ENCODE data around the gene LRRC74A. TPM values are rescaled to one million over a fixed set of nuclear protein-coding genes. Genes with fewer than 3 reads are reported as not detected.
A peak's percentile ranks its signal among the peaks of the same experiment; 100 is the strongest.

Gene LRRC74A
- total RNA-seq, 2 donors from 2014 or later, result not detected

DNA sequence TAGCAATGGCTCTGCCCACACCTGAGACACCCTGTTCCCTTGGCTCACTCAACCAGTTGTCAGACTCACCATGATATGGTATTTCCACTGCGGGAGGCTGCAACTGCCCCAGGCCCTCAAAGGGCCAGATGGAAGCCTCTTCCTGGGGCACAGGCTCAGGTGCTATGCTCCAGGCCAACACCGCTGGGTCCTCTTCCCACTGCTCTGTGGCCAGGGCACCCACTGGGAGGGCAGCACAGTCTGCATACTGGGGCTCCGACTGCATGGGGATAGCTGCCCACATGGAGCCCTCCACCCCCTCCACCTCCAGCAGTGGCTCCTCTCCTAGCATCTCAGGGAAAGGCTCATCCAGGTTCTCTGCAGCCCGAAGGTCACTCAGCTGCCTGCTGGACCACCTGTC is 17.2 kb upstream of the LRRC74A start:
- H3K4me3 ChIP-seq, result no peak overlapping the region
- DNase-seq (ENCODE audit: low spot score) (no peak), ATAC-seq (ENCODE audit: insufficient number of reproducible peaks, low FRiP score, low read depth) (no peak)
- peaks cover 12 to 19% of the 10 kb centered on the region in 2 donors for H3K4me1 ChIP-seq (ENCODE audit: control insufficient read depth in 1 of 2, low read depth in 2 of 2)
- peaks cover 23% of the 10 kb centered on the region for H3K36me3 ChIP-seq
- H3K9me3 ChIP-seq, result no peaks in the 10 kb centered on the region
- TF ChIP-seq, protein P1, sequence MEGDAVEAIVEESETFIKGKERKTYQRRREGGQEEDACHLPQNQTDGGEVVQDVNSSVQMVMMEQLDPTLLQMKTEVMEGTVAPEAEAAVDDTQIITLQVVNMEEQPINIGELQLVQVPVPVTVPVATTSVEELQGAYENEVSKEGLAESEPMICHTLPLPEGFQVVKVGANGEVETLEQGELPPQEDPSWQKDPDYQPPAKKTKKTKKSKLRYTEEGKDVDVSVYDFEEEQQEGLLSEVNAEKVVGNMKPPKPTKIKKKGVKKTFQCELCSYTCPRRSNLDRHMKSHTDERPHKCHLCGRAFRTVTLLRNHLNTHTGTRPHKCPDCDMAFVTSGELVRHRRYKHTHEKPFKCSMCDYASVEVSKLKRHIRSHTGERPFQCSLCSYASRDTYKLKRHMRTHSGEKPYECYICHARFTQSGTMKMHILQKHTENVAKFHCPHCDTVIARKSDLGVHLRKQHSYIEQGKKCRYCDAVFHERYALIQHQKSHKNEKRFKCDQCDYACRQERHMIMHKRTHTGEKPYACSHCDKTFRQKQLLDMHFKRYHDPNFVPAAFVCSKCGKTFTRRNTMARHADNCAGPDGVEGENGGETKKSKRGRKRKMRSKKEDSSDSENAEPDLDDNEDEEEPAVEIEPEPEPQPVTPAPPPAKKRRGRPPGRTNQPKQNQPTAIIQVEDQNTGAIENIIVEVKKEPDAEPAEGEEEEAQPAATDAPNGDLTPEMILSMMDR (IDR thresholded peaks at IDR 0.05), result no peak
- H3K27ac ChIP-seq, result no peak overlapping the region
- no peaks in the 10 kb centered on the region for H3K27me3 ChIP-seq (replicated peaks; ENCODE audit: insufficient read depth)

DNA sequence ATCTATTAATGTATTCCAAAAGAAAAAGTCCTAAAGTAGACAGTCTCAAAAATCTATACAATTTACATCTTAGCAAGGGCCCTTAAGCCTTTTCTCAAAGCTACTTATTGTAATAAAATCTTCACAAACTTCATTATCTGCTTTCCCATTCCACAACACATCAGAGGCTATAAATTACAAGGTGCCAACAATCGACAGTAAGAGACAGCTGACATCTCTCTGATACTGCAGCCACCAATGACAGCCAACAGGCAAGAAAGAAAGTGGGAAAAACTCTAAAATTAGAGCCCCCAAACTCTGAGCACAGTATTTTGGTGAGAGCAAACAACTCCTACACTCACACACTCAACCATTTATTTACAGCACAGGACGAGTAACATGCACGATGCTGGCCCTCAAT is 15.7 kb upstream of the LRRC74A start:
- ATAC-seq (ENCODE audit: insufficient number of reproducible peaks, low FRiP score, low read depth), result no peak
- H3K4me1 ChIP-seq (ENCODE audit: control insufficient read depth in 1 of 2, low read depth in 2 of 2), result peaks cover 12 to 19% of the 10 kb centered on the region in 2 donors
- H3K36me3 ChIP-seq, result peaks cover 15% of the 10 kb centered on the region
- no peak overlapping the region for H3K27ac ChIP-seq
- DNase-seq (ENCODE audit: low spot score), result no peak
- H3K9me3 ChIP-seq, result no peaks in the 10 kb centered on the region
- TF ChIP-seq, protein P1 (IDR thresholded peaks at IDR 0.05), result no peak
- H3K4me3 ChIP-seq, result peak overlapping the region; percentile 94
- H3K27me3 ChIP-seq (replicated peaks; ENCODE audit: insufficient read depth), result no peaks in the 10 kb centered on the region

GRCh38 chr14:76810953-76811400 is 15.2 kb upstream of the LRRC74A start:
- Histone ChIP-seq H3K27me3 (replicated peaks; ENCODE audit: insufficient read depth) (no peaks in the 10 kb centered on the region), H3K27ac (no peak overlapping the region), H3K4me3 (peak overlapping the region; percentile 94), H3K36me3 (peaks cover 15% of the 10 kb centered on the region), H3K4me1 (ENCODE audit: control insufficient read depth in 1 of 2, low read depth in 2 of 2) (peaks cover 12 to 19% of the 10 kb centered on the region in 2 donors), H3K9me3 (no peaks in the 10 kb centered on the region)
- TF ChIP-seq, protein P1 (IDR thresholded peaks at IDR 0.05), result peak; percentile 31
- no peak for ATAC-seq (ENCODE audit: insufficient number of reproducible peaks, low FRiP score, low read depth)
- DNase-seq (ENCODE audit: low spot score), result no peak

- no peak overlapping the region for H3K27ac ChIP-seq
- TF ChIP-seq, protein P1 (IDR thresholded peaks at IDR 0.05), result no peak
These were observed 14.6 kb upstream of the LRRC74A start for GRCh38 chr14:76811561-76811960.

DNA sequence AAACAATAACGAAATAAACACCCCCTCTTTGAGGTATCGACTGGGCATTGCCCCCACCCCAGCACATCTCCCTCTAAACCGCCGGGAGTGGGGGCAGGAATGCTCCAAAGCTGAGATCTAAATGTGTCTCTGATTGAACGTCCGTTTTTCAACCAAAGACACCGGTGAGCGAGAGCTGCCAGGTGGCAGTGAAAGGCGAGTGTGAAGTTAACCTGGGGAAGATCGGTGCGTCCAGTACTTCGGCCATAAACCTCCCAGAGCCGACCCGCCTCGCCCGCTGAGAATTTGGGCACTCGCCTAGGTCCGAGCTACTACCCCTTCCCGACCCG is 14.2 kb upstream of the LRRC74A start:
- H3K4me1 ChIP-seq (ENCODE audit: control insufficient read depth in 1 of 2, low read depth in 2 of 2), result peaks cover 12 to 19% of the 10 kb centered on the region in 2 donors
- TF ChIP-seq, protein P1 (IDR thresholded peaks at IDR 0.05), result no peak
- no peaks in the 10 kb centered on the region for H3K27me3 ChIP-seq (replicated peaks; ENCODE audit: insufficient read depth)
- H3K9me3 ChIP-seq, result no peaks in the 10 kb centered on the region
- H3K4me3 ChIP-seq, result peak overlapping the region; percentile 94
- H3K36me3 ChIP-seq, result peaks cover 11% of the 10 kb centered on the region
- ATAC-seq (ENCODE audit: insufficient number of reproducible peaks, low FRiP score, low read depth) (no peak), DNase-seq (ENCODE audit: low spot score) (no peak)
- peak overlapping the region; percentile 39 to 70 for H3K27ac ChIP-seq

More at GRCh38 chr14:76811561-76811960, 14.6 kb upstream of the LRRC74A start:
- Histone ChIP-seq H3K9me3 (no peaks in the 10 kb centered on the region), H3K27me3 (replicated peaks; ENCODE audit: insufficient read depth) (no peaks in the 10 kb centered on the region), H3K4me1 (ENCODE audit: control insufficient read depth in 1 of 2, low read depth in 2 of 2) (peaks cover 12 to 19% of the 10 kb centered on the region in 2 donors), H3K4me3 (peak overlapping the region; percentile 94), H3K36me3 (peaks cover 15% of the 10 kb centered on the region)
- ATAC-seq (ENCODE audit: insufficient number of reproducible peaks, low FRiP score, low read depth) (no peak), DNase-seq (ENCODE audit: low spot score) (no peak)

Data from thoracic aorta (tissue), 2 donors.